GM19035 (cell line): Measurements from ENCODE around the gene OR52A5.
"Not testable (repeated sequence)": the region's sequence is repeated elsewhere in the genome, so short reads cannot be mapped to it uniquely, and the experiment has no call there.

Source experiments
- ATAC-seq: cut with Tn5 transposase; IDR thresholded peaks from one replicate; pipeline ENCODE4 v1.9.1; 2021; ENCODE audit not compliant: unreplicated experiment

The OR52A5 gene

GRCh38 chr11:5137996-5138395, at the start of gene OR52A5:
OR52A5 (minus strand) TSS chr11:5138356; CDS start chr11:5132642, 5,714 bp downstream.
- ATAC-seq, result no peak

GRCh38 chr11:5178046-5178837, 40.1 kb upstream of the OR52A5 start:
- ATAC-seq, result no peak

- ATAC-seq, result no peak
Observed at GRCh38 chr11:5174934-5175333, 36.8 kb upstream of the OR52A5 start.

DNA sequence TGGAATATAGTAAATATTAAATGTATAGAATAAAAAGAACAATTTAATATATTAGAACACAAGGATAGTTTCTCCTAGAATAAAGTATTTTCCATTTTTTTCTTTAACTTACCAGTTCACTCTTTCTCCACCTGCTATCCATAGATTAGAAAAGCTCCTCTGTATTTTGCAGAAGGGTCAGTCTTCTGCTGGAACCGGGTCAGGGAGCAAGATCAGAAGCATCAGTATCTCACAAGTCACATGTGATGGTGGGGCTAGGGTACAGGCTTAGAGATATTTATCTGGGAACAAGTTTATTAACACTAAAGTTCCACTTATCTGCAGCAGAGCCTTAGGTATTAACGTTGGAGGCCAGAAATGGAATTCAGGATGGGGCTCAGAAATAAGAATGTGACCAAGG, 33.7 kb upstream of the OR52A5 start:
- no peak for ATAC-seq

DNA sequence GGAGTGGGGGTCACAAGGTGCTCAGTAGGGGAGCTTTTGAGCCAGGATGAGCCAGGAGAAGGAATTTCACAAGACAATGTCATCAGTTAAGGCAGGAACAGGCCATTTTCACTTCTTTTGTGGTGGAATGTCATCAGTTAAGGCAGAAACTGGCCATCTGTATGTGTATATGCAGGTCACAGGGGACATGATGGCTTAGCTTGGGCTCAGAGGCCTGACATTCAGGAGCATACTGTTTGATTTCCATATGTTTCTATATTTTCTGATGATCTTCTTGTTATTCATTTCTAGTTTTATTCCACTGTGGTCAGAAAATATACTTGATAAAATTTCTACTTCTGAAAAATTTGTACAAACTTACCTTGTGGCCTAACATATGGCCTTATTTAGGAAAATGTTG, 27.7 kb upstream of the OR52A5 start:
- not testable (repeated sequence) for ATAC-seq

GRCh38 chr11:5164807-5165206, 26.7 kb upstream of the OR52A5 start:
- not testable (repeated sequence) for ATAC-seq

DNA sequence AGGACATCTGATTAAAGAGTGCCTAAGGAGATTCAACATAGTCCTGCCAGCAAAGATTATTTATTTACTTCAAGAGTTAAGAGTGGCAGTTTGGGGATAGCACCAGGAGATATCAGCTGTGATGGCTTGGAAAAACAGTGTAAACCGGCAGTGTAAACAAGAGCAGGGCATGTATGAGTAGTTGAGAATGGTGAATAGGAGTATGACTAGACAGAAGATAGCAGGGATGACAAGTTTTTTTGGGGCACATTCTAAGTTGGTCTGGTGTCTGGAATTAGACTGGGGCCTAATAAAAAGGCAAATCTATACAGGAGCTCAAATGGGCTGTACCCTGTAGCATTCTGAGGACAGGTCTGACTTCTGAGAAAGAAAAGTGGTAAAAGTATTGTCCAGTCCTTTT, 22.9 kb upstream of the OR52A5 start:
- not testable (repeated sequence) for ATAC-seq

- not testable (repeated sequence) for ATAC-seq
Observed at GRCh38 chr11:5160217-5160616, 22.1 kb upstream of the OR52A5 start.

- ATAC-seq, result no peak
Observed at GRCh38 chr11:5159806-5160205, 21.6 kb upstream of the OR52A5 start.

- no peak for ATAC-seq
Observed at GRCh38 chr11:5154657-5155056, 16.5 kb upstream of the OR52A5 start, which contains the start of gene OR52A1. OR52A1 (minus strand) TSS chr11:5154757; CDS start chr11:5152369, 2,388 bp downstream.

- ATAC-seq, result no peak
Observed at GRCh38 chr11:5153574-5154431, 15.6 kb upstream of the OR52A5 start.

DNA sequence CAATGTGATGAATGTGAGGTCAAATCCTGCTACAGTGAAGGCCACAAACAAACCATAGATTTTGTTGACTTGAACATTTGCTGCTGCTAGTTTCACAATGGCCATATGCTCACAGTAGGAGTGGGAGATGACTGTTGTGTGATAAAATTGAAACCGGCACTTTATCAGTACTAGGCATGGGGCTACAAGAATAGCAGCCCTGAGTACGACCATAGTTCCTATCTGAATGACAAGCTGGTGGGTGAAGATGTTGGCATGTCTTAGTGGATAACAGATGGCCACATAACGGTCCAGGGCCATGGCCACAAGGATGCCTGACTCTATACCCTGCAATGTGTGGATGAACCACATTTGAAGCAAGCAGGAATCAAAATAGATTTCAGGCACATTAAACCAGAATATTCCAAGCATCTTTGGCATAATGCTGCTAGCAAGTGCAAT, 13.6 kb upstream of the OR52A5 start:
- ATAC-seq, result no peak

GRCh38 chr11:5144206-5144605, 6.0 kb upstream of the OR52A5 start:
- not testable (repeated sequence) for ATAC-seq

DNA sequence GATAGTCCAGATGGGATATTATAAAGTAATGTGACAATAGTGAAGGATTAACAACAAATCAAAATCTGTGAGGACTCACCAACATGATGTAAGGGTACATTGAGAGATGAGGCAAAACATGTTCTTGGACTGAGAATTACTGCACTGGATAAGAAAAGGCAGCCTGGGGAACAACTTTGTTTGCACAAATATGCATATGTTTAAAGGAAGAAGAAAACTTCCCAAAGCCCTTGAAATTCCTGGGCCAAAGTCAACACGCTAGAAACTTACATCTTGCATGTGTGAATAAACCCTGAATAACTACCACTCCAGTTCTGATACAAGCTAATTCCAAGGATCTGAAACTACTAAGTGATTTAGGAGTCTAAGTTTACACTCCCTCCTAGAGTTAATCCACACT, 1.1 kb downstream of the OR52A5 start:
- ATAC-seq, result no peak

DNA sequence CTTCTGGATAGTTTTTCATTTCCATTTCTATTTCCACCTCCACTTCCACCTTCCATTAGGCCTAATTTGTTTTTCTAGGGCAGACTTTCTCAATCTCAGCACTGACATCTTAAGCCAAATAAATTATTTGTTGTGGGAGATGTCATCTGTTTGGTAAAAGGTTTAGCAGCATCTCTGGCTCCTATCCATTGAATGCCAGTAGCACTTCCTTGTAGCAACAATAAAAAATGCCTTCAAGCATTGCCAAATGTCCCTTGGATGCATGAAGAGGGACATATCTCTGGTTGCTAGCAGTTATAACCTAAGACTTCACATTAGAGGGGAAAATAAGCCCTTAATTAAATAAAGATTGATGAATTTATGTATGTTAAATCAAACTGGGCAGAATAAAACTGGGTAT, 1.9 kb downstream of the OR52A5 start:
- ATAC-seq, result no peak

DNA sequence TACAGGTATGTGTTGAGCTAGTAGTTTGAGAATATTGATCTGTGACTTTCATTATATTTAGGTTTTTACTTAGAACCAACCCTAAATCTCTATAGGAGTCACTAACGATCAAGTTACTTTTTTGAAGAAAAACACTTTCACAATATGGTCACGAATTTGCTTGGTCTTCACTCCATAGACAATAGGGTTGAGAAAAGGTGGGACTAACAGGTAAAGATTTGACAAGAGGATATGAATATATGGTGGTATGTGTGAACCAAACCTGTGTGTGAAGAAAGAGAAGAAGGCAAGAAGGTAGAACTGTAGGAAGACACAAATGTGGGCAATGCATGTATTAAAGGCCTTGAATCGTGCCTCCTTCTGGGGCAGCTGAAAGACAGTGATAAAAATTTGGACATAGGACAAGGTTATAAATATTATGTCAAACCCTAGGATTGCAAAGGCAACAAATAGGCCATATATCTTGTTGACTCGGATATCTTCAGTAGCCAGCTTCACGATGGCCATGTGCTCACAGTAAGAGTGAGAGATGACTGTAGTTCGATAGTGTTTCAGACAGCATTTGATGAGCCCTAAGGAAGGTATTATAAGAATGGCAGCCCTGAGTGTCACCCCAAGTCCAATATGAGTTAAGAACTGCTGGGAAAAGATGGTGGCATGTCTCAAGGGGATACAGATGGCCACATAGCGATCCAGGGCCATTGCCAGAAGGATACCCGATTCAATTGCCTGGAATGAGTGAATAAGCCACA, 6.4 kb downstream of the OR52A5 start:
- ATAC-seq, result no peak

- no peak for ATAC-seq
Observed at GRCh38 chr11:5129457-5129877, 8.7 kb downstream of the OR52A5 start.

- no peak for ATAC-seq
Observed at GRCh38 chr11:5124891-5125620, 13.1 kb downstream of the OR52A5 start.

GRCh38 chr11:5123802-5124521, 14.2 kb downstream of the OR52A5 start:
- ATAC-seq, result peak; percentile 90

DNA sequence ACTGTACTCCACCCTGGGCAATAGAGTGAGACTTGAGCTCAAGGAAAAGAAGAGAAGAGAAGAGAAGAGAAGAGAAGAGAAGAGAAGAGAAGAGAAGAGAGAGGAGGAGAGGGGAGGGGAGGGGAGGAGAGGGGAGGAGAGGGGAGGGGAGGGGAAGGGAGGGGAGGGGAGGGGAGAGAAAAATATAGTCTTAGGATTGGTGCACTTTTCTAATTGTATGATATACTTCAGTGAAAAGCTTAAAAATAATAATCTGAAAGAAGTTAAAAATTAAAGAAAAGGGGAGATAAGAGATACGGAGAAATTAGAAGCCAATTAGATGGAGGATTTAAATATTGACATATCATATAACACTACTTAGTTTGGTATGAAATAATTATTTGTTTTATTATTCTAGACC, 19.3 kb downstream of the OR52A5 start:
- no peak for ATAC-seq
